ENCODE measurements around the gene ZNF91. TPM values are rescaled to one million over a fixed set of nuclear protein-coding genes. Genes with fewer than 3 reads are reported as not detected.

ZNF91 gene
- total RNA-seq, 1 experiment from 2014 or later = 43.5 TPM

GRCh38 chr19:23304238-23304637 lies 91.0 kb downstream of the ZNF91 start:
- Histone ChIP-seq H3K4ac (ENCODE audit: low read depth, low read length) (no peak overlapping the region), H2AK5ac (ENCODE audit: insufficient read length, low read length) (no peak overlapping the region), H3K23me2 (ENCODE audit: insufficient read length, low read depth, low read length, poor library complexity, severe bottlenecking) (no peaks in the 10 kb centered on the region), H3K27ac (ENCODE audit: insufficient read length, low read depth, low read length) (no peak overlapping the region), H2BK5ac (ENCODE audit: insufficient read length, low read length) (no peak overlapping the region), H3K14ac (ENCODE audit: insufficient read depth, low read length) (no peak overlapping the region), H3K18ac (ENCODE audit: insufficient read length, low read depth, low read length) (no peak overlapping the region), H2BK20ac (ENCODE audit: low read depth, low read length, poor library complexity, severe bottlenecking) (no peak overlapping the region), H3K4me1 (ENCODE audit: insufficient read depth, low read length) (no peaks in the 10 kb centered on the region), H3K23ac (ENCODE audit: insufficient read length, low read depth, low read length) (no peak overlapping the region), H4K8ac (replicated peaks; ENCODE audit: insufficient read length, low read depth, low read length) (no peak overlapping the region), H3K79me2 (ENCODE audit: insufficient read depth, low read length) (no peaks in the 10 kb centered on the region), H3K79me1 (ENCODE audit: insufficient read depth, low read depth, low read length, poor library complexity, severe bottlenecking) (no peaks in the 10 kb centered on the region), H2BK15ac (ENCODE audit: low read depth, low read length) (no peak overlapping the region), H3K9ac (ENCODE audit: extremely low read depth, insufficient read length, low read length) (no peak overlapping the region), H4K20me1 (ENCODE audit: control insufficient read depth, insufficient read depth, insufficient read length) (no peaks in the 10 kb centered on the region), H2BK120ac (ENCODE audit: low read depth, low read length, poor library complexity, severe bottlenecking) (no peak overlapping the region), H3T11ph (ENCODE audit: low read length) (no peak overlapping the region), H3K9me3 (ENCODE audit: control insufficient read depth, low read depth, low read length) (no peaks in the 10 kb centered on the region), H2AFZ (ENCODE audit: low read length) (no peak overlapping the region), H3K27me3 (ENCODE audit: insufficient read depth, low read length) (no peaks in the 10 kb centered on the region), H2BK12ac (ENCODE audit: insufficient read length, low read depth, low read length) (no peak overlapping the region), H4K91ac (ENCODE audit: insufficient read length, low read depth, low read length) (no peak overlapping the region), H3K56ac (ENCODE audit: insufficient read length, low read depth, low read length) (no peak overlapping the region), H3K4me2 (ENCODE audit: insufficient read depth, insufficient read length, low read length) (no peak overlapping the region), H4K5ac (ENCODE audit: insufficient read length, low read depth, low read length) (no peak overlapping the region)
- H3K9me3 Mint-ChIP-seq = peaks cover 84 to 88% of the 10 kb centered on the region in 2 experiments
- WGBS (ENCODE audit: extremely low coverage, insufficient read length, low lambda C conversion rate) = no CpG with 5 or more reads among the region's 3 CpGs
- no peak overlapping the region for H3K4me3 Mint-ChIP-seq
- H3K4me1 Mint-ChIP-seq = no peaks in the 10 kb centered on the region
- peaks cover 3% of the 10 kb centered on the region for H3K27me3 Mint-ChIP-seq (ENCODE audit: low read depth)
- TF ChIP-seq, protein P1, sequence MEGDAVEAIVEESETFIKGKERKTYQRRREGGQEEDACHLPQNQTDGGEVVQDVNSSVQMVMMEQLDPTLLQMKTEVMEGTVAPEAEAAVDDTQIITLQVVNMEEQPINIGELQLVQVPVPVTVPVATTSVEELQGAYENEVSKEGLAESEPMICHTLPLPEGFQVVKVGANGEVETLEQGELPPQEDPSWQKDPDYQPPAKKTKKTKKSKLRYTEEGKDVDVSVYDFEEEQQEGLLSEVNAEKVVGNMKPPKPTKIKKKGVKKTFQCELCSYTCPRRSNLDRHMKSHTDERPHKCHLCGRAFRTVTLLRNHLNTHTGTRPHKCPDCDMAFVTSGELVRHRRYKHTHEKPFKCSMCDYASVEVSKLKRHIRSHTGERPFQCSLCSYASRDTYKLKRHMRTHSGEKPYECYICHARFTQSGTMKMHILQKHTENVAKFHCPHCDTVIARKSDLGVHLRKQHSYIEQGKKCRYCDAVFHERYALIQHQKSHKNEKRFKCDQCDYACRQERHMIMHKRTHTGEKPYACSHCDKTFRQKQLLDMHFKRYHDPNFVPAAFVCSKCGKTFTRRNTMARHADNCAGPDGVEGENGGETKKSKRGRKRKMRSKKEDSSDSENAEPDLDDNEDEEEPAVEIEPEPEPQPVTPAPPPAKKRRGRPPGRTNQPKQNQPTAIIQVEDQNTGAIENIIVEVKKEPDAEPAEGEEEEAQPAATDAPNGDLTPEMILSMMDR (conservative IDR thresholded peaks at IDR 0.05) = no peak
- H3K27ac Mint-ChIP-seq = no peak overlapping the region
- DNase-seq = no peak
- H3K36me3 Mint-ChIP-seq (ENCODE audit: insufficient read depth in 1 of 3, low read depth in 3 of 3) = peaks cover 0 to 23% (median 4%) of the 10 kb centered on the region in 3 experiments; a peak in 5 of 7 replicates

Measured in H9 (cell line).